Hepatocyte (in vitro differentiated cells): ENCODE measurements around the gene DCST1. TPM values are rescaled to one million over a fixed set of nuclear protein-coding genes. Genes with fewer than 3 reads are reported as not detected.
A peak's percentile ranks its signal among the peaks of the same experiment; 100 is the strongest.

Source experiments
- DNase-seq: peaks from one replicate; pipeline ENCODE4 v3.0.0-alpha.2; 2016; ENCODE audit warnings: low spot score
- H2AFZ ChIP-seq: fragments of 200-600 bp; sonication (generic); 2 replicates; pipeline ENCODE4 v1.6.0; 2016; ENCODE audit warnings: antibody characterized with exemption, mild to moderate bottlenecking
- H3K27ac ChIP-seq: fragments of 200-600 bp; sonication (generic); 2 replicates; pipeline ENCODE4 v1.5.1; 2016; ENCODE audit warnings: mild to moderate bottlenecking
- H3K27me3 ChIP-seq: fragments of 200-600 bp; sonication (generic); 2 replicates; pipeline ENCODE4 v1.6.1; 2016
- H3K36me3 ChIP-seq: fragments of 200-600 bp; sonication (generic); replicated peaks from 2 replicates; pipeline ENCODE4 v1.5.1; 2016; ENCODE audit warnings: low read depth; ENCODE audit not compliant: insufficient read depth
- H3K4me1 ChIP-seq: fragments of 200-600 bp; sonication (generic); 2 replicates; pipeline ENCODE4 v1.5.1; 2016; ENCODE audit warnings: mild to moderate bottlenecking, moderate library complexity; ENCODE audit not compliant: insufficient read depth
- H3K4me2 ChIP-seq: fragments of 200-600 bp; sonication (generic); 2 replicates; pipeline ENCODE4 v1.6.0; 2016
- H3K4me3 ChIP-seq: fragments of 200-600 bp; sonication (generic); 2 replicates; pipeline ENCODE4 v1.5.1; 2016; ENCODE audit warnings: mild to moderate bottlenecking
- H3K79me2 ChIP-seq: fragments of 200-600 bp; sonication (generic); 2 replicates; pipeline ENCODE4 v1.6.0; 2017; ENCODE audit warnings: mild to moderate bottlenecking
- H3K9me2 ChIP-seq: fragments of 200-600 bp; sonication (generic); replicated peaks from 2 replicates; pipeline ENCODE4 v1.6.0; 2017; ENCODE audit warnings: mild to moderate bottlenecking; ENCODE audit not compliant: insufficient read depth
- H3K9me3 ChIP-seq: fragments of 200-600 bp; sonication (generic); 2 replicates; pipeline ENCODE4 v1.5.1; 2016; ENCODE audit warnings: low read depth, mild to moderate bottlenecking
- H4K20me1 ChIP-seq: fragments of 200-600 bp; sonication (generic); 2 replicates; pipeline ENCODE4 v1.6.0; 2016; ENCODE audit warnings: mild to moderate bottlenecking; ENCODE audit not compliant: insufficient read depth, poor library complexity, severe bottlenecking
- EZH2 ChIP-seq: fragments of 200-600 bp; sonication (generic); IDR thresholded peaks from 2 replicates; pipeline ENCODE4 v1.6.1; 2016; ENCODE audit warnings: antibody characterized with exemption, mild to moderate bottlenecking, borderline replicate concordance
- EZH2phosphoT487 ChIP-seq: fragments of 200-600 bp; sonication (generic); IDR thresholded peaks from one replicate; pipeline ENCODE4 v1.6.1; 2018; ENCODE audit warnings: antibody characterized with exemption, mild to moderate bottlenecking, low read depth, moderate library complexity; ENCODE audit not compliant: unreplicated experiment, severe bottlenecking
- WGBS: methylation state at CpG from one replicate; pipeline ENCODE4 v1.1.6; 2016; ENCODE audit warnings: low lambda C conversion rate; ENCODE audit errors: missing lambda C conversion rate; 5-methylcytosine and 5-hydroxymethylcytosine counted together
- polyA plus RNA-seq: library from polyadenylated mRNA; unstranded; fragments of >200 nt; fragmentation: Nextera tagmentation; extraction: Ambion mirVana; gene quantifications from 2 replicates; pipeline ENCODE4 v1.2.1, GENCODE V29; 2016
- total RNA-seq: library from RNA; depleted of rRNA; stranded (reverse); fragments of >200 nt; gene quantifications from 2 replicates; pipeline ENCODE4 v1.2.3, GENCODE V29; 2014
- TF ChIP-seq, protein P1 (sequence below): fragments of 200-600 bp; sonication (generic); IDR thresholded peaks from 2 replicates; pipeline ENCODE4 v1.5.1; 2016; ENCODE audit warnings: antibody characterized with exemption, mild to moderate bottlenecking; ENCODE audit not compliant: poor library complexity

DCST1 gene
- total and polyA plus RNA-seq, 2 experiments from 2014 or later, result 0.60 TPM; not detected in 1

DNA sequence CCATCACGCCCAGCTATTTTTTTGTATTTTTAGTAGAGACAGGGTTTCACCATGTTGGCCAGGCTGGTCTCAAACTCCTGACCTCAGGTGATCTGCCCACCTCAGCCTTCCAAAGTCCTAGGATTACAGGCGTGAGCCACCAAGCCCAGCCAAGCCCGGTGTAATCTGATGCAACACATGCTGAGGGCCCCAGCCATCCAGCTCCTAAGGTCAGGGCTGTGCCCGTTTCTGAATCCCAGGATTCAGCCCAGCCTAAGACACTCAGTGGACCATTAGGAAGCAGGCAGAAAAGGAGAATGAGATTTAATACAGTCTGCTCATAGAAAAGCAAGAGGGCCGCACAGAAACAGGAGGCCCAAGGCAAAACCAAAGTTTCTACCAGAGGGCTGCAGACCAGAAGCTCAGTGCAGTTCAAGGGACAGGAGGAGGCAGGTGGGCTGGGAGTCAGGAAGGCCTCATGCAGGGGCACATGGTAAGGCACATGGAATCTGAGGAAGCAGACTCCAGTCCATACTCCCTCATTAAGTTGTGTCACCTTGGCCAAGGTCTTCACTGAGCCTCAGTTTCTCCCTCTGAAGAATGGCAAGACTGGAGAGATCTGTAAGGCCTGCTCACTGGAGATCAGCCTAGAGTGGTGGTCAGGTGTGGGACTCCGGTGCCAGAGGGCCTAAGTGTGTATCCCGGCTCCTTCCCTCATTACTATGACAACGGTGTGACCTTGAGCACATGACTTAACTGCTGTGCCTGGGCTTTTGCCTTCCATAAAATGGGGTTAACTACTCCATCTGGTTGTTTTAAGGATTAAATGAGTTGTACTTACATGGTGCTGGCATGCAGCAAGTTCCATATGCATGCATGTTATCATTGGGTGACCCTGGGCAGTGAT is 15.1 kb downstream of the DCST1 start:
- Histone ChIP-seq H3K36me3 (no peaks in the 10 kb centered on the region), H2AFZ (no peak overlapping the region), H3K4me3 (no peak overlapping the region), H3K4me1 (peaks cover 25% of the 10 kb centered on the region), H4K20me1 (no peaks in the 10 kb centered on the region), H3K9me3 (no peaks in the 10 kb centered on the region), H3K27me3 (no peaks in the 10 kb centered on the region), H3K79me2 (no peaks in the 10 kb centered on the region), H3K4me2 (no peak overlapping the region), H3K27ac (no peak overlapping the region), H3K9me2 (no peaks in the 10 kb centered on the region)
- WGBS, result 83% methylated on average over 8 of the region's 8 CpGs
- TF ChIP-seq EZH2phosphoT487 (no peak), EZH2 (no peak)
- TF ChIP-seq, protein P1, sequence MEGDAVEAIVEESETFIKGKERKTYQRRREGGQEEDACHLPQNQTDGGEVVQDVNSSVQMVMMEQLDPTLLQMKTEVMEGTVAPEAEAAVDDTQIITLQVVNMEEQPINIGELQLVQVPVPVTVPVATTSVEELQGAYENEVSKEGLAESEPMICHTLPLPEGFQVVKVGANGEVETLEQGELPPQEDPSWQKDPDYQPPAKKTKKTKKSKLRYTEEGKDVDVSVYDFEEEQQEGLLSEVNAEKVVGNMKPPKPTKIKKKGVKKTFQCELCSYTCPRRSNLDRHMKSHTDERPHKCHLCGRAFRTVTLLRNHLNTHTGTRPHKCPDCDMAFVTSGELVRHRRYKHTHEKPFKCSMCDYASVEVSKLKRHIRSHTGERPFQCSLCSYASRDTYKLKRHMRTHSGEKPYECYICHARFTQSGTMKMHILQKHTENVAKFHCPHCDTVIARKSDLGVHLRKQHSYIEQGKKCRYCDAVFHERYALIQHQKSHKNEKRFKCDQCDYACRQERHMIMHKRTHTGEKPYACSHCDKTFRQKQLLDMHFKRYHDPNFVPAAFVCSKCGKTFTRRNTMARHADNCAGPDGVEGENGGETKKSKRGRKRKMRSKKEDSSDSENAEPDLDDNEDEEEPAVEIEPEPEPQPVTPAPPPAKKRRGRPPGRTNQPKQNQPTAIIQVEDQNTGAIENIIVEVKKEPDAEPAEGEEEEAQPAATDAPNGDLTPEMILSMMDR, result no peak
- no peak for DNase-seq

DNA sequence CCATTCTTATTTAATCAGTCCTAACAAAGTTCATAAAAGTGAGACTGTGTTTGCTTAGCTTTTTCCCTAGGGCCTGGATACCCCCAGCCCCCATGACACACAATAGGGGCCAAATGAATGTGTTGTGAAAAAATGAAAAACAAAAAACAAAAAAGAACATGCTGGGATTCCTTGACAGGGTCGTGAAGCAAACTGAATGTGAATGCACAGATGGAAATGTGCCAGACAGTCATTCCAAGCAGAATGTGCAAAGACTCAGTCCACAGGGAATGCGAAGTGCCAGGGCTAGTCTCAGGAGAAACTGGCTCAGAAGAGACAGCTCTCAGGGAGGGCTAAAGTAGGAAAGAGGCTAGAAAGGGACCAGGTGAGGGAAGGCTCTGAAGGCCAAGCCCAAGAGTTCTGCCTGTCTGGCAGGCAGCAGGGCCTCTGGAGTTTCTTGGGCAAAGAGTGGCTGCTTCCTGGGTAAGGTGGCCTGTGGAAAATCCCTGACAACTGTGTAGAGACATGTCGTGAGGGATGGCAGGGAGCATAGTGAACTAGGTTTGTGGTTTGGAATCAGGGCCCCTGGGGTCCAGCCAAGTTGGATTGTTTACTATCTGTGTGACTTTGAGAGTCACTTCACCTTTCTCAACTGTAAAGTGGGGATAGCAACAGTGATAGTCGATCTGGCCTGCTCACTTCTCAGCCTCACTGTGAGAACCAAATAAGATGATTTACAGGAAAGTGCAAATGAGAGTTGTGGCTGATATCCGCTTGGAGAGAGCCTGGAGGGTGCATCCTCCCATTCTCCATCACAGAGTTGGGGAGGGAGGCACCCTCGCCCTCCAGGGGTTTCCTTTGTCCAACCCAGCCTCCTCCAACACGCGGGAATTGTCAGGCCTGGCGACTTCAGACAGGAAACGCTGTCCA is 16.3 kb downstream of the DCST1 start:
- TF ChIP-seq, protein P1, result no peak
- TF ChIP-seq EZH2 (no peak), EZH2phosphoT487 (no peak)
- no peak for DNase-seq
- Histone ChIP-seq H3K4me1 (peaks cover 25% of the 10 kb centered on the region), H3K4me3 (peak overlapping the region; percentile 92), H3K9me2 (no peaks in the 10 kb centered on the region), H3K4me2 (peak overlapping the region; percentile 93), H2AFZ (no peak overlapping the region), H3K9me3 (no peaks in the 10 kb centered on the region), H3K79me2 (no peaks in the 10 kb centered on the region), H4K20me1 (no peaks in the 10 kb centered on the region), H3K27me3 (no peaks in the 10 kb centered on the region), H3K36me3 (no peaks in the 10 kb centered on the region), H3K27ac (peak overlapping the region; percentile 87)
- WGBS, result 31% methylated on average over 10 of the region's 10 CpGs

DNA sequence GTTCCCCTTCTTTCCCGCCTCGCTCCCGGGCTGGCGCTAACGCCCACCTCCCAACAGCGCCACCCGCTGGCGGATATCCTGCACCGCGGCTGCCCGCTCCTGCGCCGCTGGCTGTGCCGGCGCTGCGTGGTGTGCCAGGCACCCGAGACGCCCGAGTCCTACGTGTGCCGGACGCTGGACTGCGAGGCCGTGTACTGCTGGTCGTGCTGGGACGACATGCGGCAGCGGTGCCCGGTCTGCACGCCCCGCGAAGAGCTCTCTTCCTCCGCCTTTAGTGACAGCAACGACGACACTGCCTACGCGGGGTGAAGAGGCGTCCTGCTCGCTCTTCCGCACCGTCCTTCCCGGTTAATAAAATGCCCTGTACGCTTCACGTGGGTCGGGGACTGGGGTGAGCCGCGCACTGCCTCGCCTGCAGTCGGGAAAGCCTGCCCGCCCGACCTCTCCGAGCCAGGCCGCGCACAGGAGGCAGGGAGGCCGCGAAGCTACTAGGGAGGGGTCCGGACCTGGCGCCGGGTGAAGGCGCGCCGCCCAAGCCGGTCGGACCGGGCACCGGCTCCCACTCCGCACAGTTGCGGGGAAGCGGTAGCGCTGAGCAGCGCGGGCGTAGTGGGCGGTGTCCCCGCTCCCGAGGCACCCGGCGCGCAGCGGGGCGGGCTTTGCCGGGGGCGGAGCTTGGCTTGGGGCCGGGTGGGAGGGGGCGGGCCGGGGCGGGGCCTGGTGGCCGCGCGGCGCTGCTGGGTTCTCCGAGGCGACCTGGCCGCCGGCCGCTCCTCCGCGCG is 17.1 kb downstream of the DCST1 start, which contains the start of gene ADAM15:
Gene ADAM15, plus strand, starts transcription at position 757 of the 782 bp plus-strand sequence. CDS start 71 bp downstream, outside the sequence.
- WGBS, result 1% methylated on average over 94 of the region's 99 CpGs
- no peaks in the 10 kb centered on the region for H3K9me2 ChIP-seq
- no peaks in the 10 kb centered on the region for H4K20me1 ChIP-seq
- no peaks in the 10 kb centered on the region for H3K79me2 ChIP-seq
- no peaks in the 10 kb centered on the region for H3K36me3 ChIP-seq
- H3K4me1 ChIP-seq, result peaks cover 25% of the 10 kb centered on the region
- peak within 1 kb of the TSS; percentile 87 for H3K27ac ChIP-seq
- DNase-seq, result peak; percentile 93
- peak within 1 kb of the TSS; percentile 84 for H2AFZ ChIP-seq
- no peaks in the 10 kb centered on the region for H3K27me3 ChIP-seq
- peak within 1 kb of the TSS; percentile 92 for H3K4me3 ChIP-seq
- TF ChIP-seq EZH2phosphoT487 (no peak), EZH2 (no peak)
- TF ChIP-seq, protein P1, result peak; percentile 98
- peak within 1 kb of the TSS; percentile 93 for H3K4me2 ChIP-seq
- H3K9me3 ChIP-seq, result no peaks in the 10 kb centered on the region
